ENCODE measurements around the gene GLIS1. TPM values are rescaled to one million over a fixed set of nuclear protein-coding genes. Genes with fewer than 3 reads are reported as not detected.
A peak's percentile ranks its signal among the peaks of the same experiment; 100 is the strongest.

GLIS1 gene
- total RNA-seq, 1 donor from 2014 or later, result 1.6 TPM

GRCh38 chr1:53574621-53575020 lies 164.3 kb downstream of the GLIS1 start:
- no peaks in the 10 kb centered on the region for H3K27me3 Mint-ChIP-seq (ENCODE audit: low read depth)
- H3K4me3 Mint-ChIP-seq, result no peak overlapping the region
- DNase-seq (ENCODE audit: low spot score in 2 of 2, unreplicated experiment in 2 of 2), result peak in 1 of 2 experiments; percentile 17
- no peaks in the 10 kb centered on the region for H3K36me3 Mint-ChIP-seq
- peaks cover 45% of the 10 kb centered on the region for H3K4me1 Mint-ChIP-seq
- no peak for TF ChIP-seq CTCF (IDR thresholded peaks at IDR 0.05; ENCODE audit: unreplicated experiment)
- H3K27ac Mint-ChIP-seq, result no peak overlapping the region
- peaks cover 3% of the 10 kb centered on the region for H3K9me3 Mint-ChIP-seq

GRCh38 chr1:53573931-53574330 lies 165.0 kb downstream of the GLIS1 start:
- Mint-ChIP-seq H3K4me3 (no peak overlapping the region), H3K9me3 (peaks cover 3% of the 10 kb centered on the region), H3K4me1 (peaks cover 45% of the 10 kb centered on the region), H3K36me3 (no peaks in the 10 kb centered on the region), H3K27ac (no peak overlapping the region), H3K27me3 (ENCODE audit: low read depth) (no peaks in the 10 kb centered on the region)
- peak in 1 of 2 experiments; percentile 1 for DNase-seq (ENCODE audit: low spot score in 2 of 2, unreplicated experiment in 2 of 2)
- no peak for TF ChIP-seq CTCF (IDR thresholded peaks at IDR 0.05; ENCODE audit: unreplicated experiment)

GRCh38 chr1:53573522-53573921 lies 165.4 kb downstream of the GLIS1 start:
- H3K27ac Mint-ChIP-seq, result peak overlapping the region; percentile 94
- no peaks in the 10 kb centered on the region for H3K36me3 Mint-ChIP-seq
- no peak overlapping the region for H3K4me3 Mint-ChIP-seq
- DNase-seq (ENCODE audit: low spot score in 2 of 2, unreplicated experiment in 2 of 2), result peak in 1 of 2 experiments; percentile 4
- no peaks in the 10 kb centered on the region for H3K27me3 Mint-ChIP-seq (ENCODE audit: low read depth)
- H3K9me3 Mint-ChIP-seq, result peaks cover 2% of the 10 kb centered on the region
- no peak for TF ChIP-seq CTCF (IDR thresholded peaks at IDR 0.05; ENCODE audit: unreplicated experiment)
- H3K4me1 Mint-ChIP-seq, result peaks cover 45% of the 10 kb centered on the region

GRCh38 chr1:53572815-53573173 lies 166.2 kb downstream of the GLIS1 start:
- no peak for TF ChIP-seq CTCF (IDR thresholded peaks at IDR 0.05; ENCODE audit: unreplicated experiment)
- peaks cover 45% of the 10 kb centered on the region for H3K4me1 Mint-ChIP-seq
- no peaks in the 10 kb centered on the region for H3K36me3 Mint-ChIP-seq
- no peaks in the 10 kb centered on the region for H3K9me3 Mint-ChIP-seq
- H3K4me3 Mint-ChIP-seq, result no peak overlapping the region
- H3K27ac Mint-ChIP-seq, result peak overlapping the region; percentile 94
- DNase-seq (ENCODE audit: low spot score in 2 of 2, unreplicated experiment in 2 of 2), result no peak
- H3K27me3 Mint-ChIP-seq (ENCODE audit: low read depth), result no peaks in the 10 kb centered on the region

- H3K27ac Mint-ChIP-seq, result peak overlapping the region; percentile 94
- H3K4me1 Mint-ChIP-seq, result peaks cover 44% of the 10 kb centered on the region
- no peaks in the 10 kb centered on the region for H3K36me3 Mint-ChIP-seq
- peak in 1 of 2 experiments; percentile 74 for DNase-seq (ENCODE audit: low spot score in 2 of 2, unreplicated experiment in 2 of 2)
- TF ChIP-seq CTCF (IDR thresholded peaks at IDR 0.05; ENCODE audit: unreplicated experiment), result no peak
- H3K9me3 Mint-ChIP-seq, result peaks cover 2% of the 10 kb centered on the region
- H3K4me3 Mint-ChIP-seq, result no peak overlapping the region
- H3K27me3 Mint-ChIP-seq (ENCODE audit: low read depth), result no peaks in the 10 kb centered on the region
These were observed 166.7 kb downstream of the GLIS1 start for GRCh38 chr1:53572065-53572814.

All from mesothelial cell of epicardium (in vitro differentiated cells).